Suprapubic skin (tissue), 3 donors: ENCODE measurements around the gene GLRX3.
A peak's percentile ranks its signal among the peaks of the same experiment; 100 is the strongest.

Experiments
- POLR2AphosphoS5 ChIP-seq, 3 donors: sonication (generic); formaldehyde crosslinking; IDR thresholded peaks; one replicate each; pipeline ENCODE4 v1.6.1; 2017; ENCODE audit warnings: antibody characterized with exemption in 3 of 3
- TF ChIP-seq, protein P1 (sequence below), 2 donors: fragments of 200-600 bp in 1 of 2; fragments of 450-650 bp in 1 of 2; sonication (generic) in 1 of 2; IDR thresholded peaks; one replicate each; pipeline ENCODE4 v1.5.1; 2016 to 2019; ENCODE audit warnings: antibody characterized with exemption in 2 of 2, mild to moderate bottlenecking in 1 of 2, moderate library complexity in 1 of 2

DNA sequence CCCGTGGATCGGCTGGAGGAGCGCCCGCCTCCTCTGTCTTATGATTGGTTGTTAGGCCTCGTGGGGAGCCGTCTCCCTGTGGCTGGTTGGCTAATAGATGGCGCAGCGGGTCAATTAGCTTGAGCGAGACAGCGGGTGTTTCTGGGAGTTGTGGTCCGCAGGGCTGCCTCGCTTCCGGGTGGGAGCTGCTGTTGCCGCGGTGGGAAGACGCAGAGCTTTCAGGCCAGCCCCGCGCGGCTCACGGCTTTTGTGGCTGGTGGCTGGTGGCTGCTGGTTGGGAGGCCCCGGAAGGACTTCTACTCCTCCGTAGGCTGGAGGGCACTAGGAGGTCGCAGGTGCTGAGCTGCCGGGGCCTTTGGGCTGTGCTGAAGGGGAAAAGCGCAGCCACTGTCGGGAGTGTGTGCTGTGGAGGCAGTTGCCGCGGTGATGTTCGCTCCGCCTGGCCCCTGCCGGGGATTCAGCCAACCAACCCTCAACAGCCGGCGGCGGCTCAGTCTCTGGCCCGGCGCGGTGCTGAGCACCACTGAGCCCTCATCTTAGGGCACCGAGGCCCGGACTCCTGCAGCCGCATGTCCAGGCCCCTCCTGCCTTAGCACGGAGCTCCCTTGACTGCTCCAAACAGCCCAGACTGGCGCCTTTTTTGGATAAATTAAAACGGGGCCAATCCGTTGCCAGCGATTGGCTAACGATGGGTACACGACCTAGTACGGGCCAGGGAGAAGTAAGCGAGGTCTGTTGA, 24.9 kb upstream of the GLRX3 start:
- peak in 1 of 3 donors; percentile 35 for TF ChIP-seq POLR2AphosphoS5 (IDR thresholded peaks at IDR 0.05)
- TF ChIP-seq, protein P1, sequence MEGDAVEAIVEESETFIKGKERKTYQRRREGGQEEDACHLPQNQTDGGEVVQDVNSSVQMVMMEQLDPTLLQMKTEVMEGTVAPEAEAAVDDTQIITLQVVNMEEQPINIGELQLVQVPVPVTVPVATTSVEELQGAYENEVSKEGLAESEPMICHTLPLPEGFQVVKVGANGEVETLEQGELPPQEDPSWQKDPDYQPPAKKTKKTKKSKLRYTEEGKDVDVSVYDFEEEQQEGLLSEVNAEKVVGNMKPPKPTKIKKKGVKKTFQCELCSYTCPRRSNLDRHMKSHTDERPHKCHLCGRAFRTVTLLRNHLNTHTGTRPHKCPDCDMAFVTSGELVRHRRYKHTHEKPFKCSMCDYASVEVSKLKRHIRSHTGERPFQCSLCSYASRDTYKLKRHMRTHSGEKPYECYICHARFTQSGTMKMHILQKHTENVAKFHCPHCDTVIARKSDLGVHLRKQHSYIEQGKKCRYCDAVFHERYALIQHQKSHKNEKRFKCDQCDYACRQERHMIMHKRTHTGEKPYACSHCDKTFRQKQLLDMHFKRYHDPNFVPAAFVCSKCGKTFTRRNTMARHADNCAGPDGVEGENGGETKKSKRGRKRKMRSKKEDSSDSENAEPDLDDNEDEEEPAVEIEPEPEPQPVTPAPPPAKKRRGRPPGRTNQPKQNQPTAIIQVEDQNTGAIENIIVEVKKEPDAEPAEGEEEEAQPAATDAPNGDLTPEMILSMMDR (IDR thresholded peaks at IDR 0.05): no peak
